ENCODE data around the gene TLCD3B.

Gene TLCD3B

GRCh38 chr16:29991571-29991904 lies 39.5 kb downstream of the TLCD3B start:
- DNase-seq (ENCODE audit: extremely low read depth in 1 of 2, low read depth in 1 of 2) = no peak

GRCh38 chr16:29990883-29991570 lies 40.0 kb downstream of the TLCD3B start:
- DNase-seq (ENCODE audit: extremely low read depth in 1 of 2, low read depth in 1 of 2) = no peak

- no peak for DNase-seq (ENCODE audit: extremely low read depth in 1 of 2, low read depth in 1 of 2)
These were observed 41.0 kb downstream of the TLCD3B start for GRCh38 chr16:29990034-29990433.

- no peak for DNase-seq (ENCODE audit: extremely low read depth in 1 of 2, low read depth in 1 of 2)
These were observed 41.8 kb downstream of the TLCD3B start for GRCh38 chr16:29989111-29989858.

GRCh38 chr16:29988346-29989075 lies 42.6 kb downstream of the TLCD3B start:
- no peak for DNase-seq (ENCODE audit: extremely low read depth in 1 of 2, low read depth in 1 of 2)

GRCh38 chr16:29987371-29988085 lies 43.5 kb downstream of the TLCD3B start:
- DNase-seq (ENCODE audit: extremely low read depth in 1 of 2, low read depth in 1 of 2) = no peak

GRCh38 chr16:29986931-29987330 lies 44.1 kb downstream of the TLCD3B start:
- no peak for DNase-seq (ENCODE audit: extremely low read depth in 1 of 2, low read depth in 1 of 2)

- no peak for DNase-seq (ENCODE audit: extremely low read depth in 1 of 2, low read depth in 1 of 2)
These were observed 44.8 kb downstream of the TLCD3B start for GRCh38 chr16:29986231-29986630.

GRCh38 chr16:29985271-29985811 lies 45.7 kb downstream of the TLCD3B start:
- DNase-seq (ENCODE audit: extremely low read depth in 1 of 2, low read depth in 1 of 2) = no peak

GRCh38 chr16:29984764-29985147 lies 46.3 kb downstream of the TLCD3B start:
- no peak for DNase-seq (ENCODE audit: extremely low read depth in 1 of 2, low read depth in 1 of 2)

GRCh38 chr16:29984137-29984763 lies 46.8 kb downstream of the TLCD3B start:
- no peak for DNase-seq (ENCODE audit: extremely low read depth in 1 of 2, low read depth in 1 of 2)

- DNase-seq (ENCODE audit: extremely low read depth in 1 of 2, low read depth in 1 of 2) = no peak
These were observed 47.5 kb downstream of the TLCD3B start for GRCh38 chr16:29983420-29984136.

- DNase-seq (ENCODE audit: extremely low read depth in 1 of 2, low read depth in 1 of 2) = no peak
These were observed 48.3 kb downstream of the TLCD3B start for GRCh38 chr16:29982560-29983419.

- no peak for DNase-seq (ENCODE audit: extremely low read depth in 1 of 2, low read depth in 1 of 2)
These were observed 52.4 kb downstream of the TLCD3B start for GRCh38 chr16:29978564-29979270.

GRCh38 chr16:29978081-29978480 lies 53.0 kb downstream of the TLCD3B start:
- no peak for DNase-seq (ENCODE audit: extremely low read depth in 1 of 2, low read depth in 1 of 2)

- no peak for DNase-seq (ENCODE audit: extremely low read depth in 1 of 2, low read depth in 1 of 2)
These were observed 53.8 kb downstream of the TLCD3B start for GRCh38 chr16:29977063-29977825.

- no peak for DNase-seq (ENCODE audit: extremely low read depth in 1 of 2, low read depth in 1 of 2)
These were observed 55.1 kb downstream of the TLCD3B start for GRCh38 chr16:29975811-29976511.

Data from stimulated activated CD8-positive, alpha-beta memory T cell treated with anti-CD3 and anti-CD28 coated beads, Interleukin-7, amount 100 ng/mL, for 48 hours (primary cell).